Hepatocyte (in vitro differentiated cells): ENCODE measurements around the gene CLSTN3.

Experiments
- EZH2 ChIP-seq: fragments of 200-600 bp; sonication (generic); IDR thresholded peaks from 2 replicates; pipeline ENCODE4 v1.6.1; 2016; ENCODE audit warnings: antibody characterized with exemption, mild to moderate bottlenecking, borderline replicate concordance
- EZH2phosphoT487 ChIP-seq: fragments of 200-600 bp; sonication (generic); IDR thresholded peaks from one replicate; pipeline ENCODE4 v1.6.1; 2018; ENCODE audit warnings: antibody characterized with exemption, mild to moderate bottlenecking, low read depth, moderate library complexity; ENCODE audit not compliant: unreplicated experiment, severe bottlenecking
- TF ChIP-seq, protein P1 (sequence below): fragments of 200-600 bp; sonication (generic); IDR thresholded peaks from 2 replicates; pipeline ENCODE4 v1.5.1; 2016; ENCODE audit warnings: antibody characterized with exemption, mild to moderate bottlenecking; ENCODE audit not compliant: poor library complexity

DNA sequence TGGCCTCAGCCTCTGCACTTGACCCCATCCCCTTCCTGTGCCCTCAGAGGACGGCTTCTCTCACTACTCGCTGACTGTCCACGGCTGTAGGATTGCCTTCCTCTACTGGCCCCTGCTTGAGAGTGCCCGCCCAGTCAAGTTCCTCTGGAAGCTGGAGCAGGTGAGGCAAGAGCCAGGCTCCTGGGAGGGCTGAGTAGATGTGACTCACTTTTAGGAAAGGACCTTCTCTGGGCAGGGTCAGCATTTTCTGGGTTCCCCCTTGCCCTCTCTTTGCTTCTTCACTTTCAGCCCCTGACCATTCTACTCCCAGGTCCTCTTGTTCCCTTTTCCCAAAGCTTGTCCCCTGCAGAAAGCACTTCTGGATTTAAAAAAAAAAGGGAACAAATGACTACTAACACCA lies 7.7 kb downstream of the CLSTN3 start:
- TF ChIP-seq, protein P1, sequence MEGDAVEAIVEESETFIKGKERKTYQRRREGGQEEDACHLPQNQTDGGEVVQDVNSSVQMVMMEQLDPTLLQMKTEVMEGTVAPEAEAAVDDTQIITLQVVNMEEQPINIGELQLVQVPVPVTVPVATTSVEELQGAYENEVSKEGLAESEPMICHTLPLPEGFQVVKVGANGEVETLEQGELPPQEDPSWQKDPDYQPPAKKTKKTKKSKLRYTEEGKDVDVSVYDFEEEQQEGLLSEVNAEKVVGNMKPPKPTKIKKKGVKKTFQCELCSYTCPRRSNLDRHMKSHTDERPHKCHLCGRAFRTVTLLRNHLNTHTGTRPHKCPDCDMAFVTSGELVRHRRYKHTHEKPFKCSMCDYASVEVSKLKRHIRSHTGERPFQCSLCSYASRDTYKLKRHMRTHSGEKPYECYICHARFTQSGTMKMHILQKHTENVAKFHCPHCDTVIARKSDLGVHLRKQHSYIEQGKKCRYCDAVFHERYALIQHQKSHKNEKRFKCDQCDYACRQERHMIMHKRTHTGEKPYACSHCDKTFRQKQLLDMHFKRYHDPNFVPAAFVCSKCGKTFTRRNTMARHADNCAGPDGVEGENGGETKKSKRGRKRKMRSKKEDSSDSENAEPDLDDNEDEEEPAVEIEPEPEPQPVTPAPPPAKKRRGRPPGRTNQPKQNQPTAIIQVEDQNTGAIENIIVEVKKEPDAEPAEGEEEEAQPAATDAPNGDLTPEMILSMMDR = no peak
- TF ChIP-seq EZH2 (no peak), EZH2phosphoT487 (no peak)
